Measurements from ENCODE around the gene GEMIN7.

The GEMIN7 gene

DNA sequence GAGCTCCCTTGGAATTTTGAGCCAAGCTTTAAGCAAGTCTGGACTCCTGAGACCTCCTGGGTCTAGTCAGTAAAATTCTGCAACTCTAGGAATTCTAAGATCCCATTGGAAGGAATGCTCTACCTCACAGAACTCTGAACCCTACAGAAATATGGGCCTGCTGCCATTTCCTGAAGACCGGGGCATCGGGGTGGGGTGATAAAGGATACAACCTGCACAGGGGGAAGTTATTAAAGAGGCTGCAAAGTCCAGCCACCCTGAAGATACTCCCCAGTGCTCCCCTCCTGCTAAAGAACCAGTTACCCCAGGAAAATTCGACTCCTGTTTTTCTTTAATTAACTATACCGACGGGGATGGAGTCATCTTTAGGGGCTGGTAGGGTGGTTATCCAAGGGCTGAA lies 11.5 kb downstream of the GEMIN7 start:
- no peak for DNase-seq

DNA sequence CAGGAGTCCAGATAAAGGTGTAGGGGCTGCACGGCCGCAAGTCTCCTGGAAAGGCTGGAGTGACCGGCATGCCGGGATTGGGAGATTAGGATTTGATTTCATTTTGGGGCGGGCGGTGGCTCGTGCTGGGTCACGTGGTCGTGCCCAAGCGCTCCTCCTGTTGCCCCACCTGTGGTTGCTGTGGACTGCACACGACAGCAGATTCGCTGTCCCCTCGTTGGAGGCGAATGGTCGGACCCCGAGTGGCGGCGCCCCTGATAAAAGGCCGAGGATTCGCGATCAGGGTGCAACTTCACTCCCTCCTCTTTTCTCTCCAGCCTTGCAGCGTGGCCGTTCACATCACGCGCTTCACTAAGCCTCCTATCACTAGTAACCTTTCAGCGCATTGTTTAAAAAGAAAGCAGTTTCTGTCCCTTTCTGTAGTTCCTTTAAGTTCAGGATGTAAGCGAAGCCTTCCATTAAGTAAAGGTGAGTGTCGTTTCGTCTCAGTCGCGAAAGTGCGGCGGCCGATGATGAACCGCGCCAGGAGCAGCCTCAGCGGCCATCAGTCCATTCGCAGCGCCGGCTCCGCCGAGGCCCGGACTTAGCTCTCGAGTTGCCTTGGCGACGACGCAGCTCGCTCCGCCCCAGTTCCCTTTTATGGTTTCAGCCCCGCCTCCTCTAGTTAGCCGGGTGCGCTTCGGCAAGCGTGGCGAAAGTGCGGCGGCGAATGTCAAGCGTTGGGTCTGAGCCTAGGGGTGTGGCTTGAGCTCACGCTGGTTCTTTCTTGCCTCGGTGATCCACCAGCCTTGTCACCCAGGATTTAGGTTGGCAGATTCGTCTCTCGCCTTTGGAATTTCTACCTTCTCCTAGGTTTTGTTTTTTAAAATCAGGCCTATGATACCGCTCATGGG lies 12.2 kb downstream of the GEMIN7 start:
- DNase-seq, result peak; percentile 98 to 100 (median 99)

DNA sequence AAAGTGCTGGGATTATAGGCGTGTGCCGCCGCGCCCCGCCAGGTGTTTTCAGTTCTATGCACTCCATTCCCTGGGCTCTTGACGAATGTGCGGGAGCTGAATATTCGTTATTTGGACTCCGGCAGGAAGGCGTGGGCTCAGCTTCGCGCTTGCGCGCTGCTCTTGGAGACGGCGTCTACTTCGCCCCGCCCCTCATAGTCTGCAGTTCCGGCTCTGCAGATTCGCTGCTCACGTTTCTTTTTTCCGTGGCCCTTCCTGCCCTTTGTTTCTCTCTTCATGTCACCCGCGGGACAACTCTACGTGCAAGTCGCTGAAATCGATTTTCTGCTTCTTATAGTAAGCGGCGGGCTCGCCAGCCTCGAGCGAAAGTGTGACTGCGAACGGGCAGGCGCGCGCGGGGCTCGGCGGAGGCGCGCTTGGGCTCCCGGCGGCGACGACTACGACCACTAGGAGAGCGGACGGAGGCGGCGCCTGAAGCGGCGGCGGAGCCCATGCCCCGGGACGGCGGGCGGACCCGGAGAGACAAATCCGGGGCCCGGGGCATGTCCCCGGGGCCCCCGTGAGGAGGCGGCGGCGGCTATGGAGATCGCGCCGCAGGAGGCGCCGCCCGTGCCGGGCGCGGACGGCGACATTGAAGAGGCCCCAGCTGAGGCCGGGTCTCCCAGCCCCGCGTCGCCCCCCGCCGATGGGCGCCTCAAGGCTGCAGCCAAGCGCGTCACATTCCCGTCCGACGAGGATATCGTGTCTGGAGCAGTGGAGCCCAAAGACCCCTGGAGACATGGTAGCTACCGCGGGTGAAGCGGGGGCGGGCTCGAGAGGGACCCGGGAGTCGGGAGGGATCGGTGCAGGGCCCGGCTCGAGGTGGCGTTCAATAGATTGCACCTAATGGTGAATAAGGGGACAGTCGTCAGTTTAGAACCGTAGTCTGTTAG lies 14.0 kb downstream of the GEMIN7 start, which contains the start of gene PPP1R37:
PPP1R37 (plus strand) TSS at position 433 of the 932 bp plus-strand sequence; CDS start at position 580, 147 bp downstream.
- DNase-seq, result peak; percentile 95 to 99 (median 98)

DNA sequence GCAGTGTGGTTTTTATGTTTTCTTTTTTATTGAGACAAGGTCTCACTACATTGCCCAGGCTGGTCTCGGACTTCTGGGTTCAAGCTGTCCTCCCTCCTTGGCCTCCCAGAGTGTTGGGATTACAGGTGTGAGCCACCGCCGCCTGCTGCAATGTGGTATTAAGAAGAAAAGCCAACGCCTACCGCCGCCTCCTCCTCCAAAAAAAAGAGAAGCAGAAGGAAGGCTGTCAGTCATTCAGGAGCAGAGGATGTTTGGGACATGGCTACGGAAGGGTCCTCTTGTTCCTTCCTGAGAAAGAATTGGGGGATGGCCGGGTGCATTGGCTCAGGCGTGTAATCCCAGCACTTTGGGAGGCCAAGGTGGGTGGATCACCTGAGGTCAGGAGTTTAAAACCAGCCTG lies 15.1 kb downstream of the GEMIN7 start:
- no peak for DNase-seq

DNA sequence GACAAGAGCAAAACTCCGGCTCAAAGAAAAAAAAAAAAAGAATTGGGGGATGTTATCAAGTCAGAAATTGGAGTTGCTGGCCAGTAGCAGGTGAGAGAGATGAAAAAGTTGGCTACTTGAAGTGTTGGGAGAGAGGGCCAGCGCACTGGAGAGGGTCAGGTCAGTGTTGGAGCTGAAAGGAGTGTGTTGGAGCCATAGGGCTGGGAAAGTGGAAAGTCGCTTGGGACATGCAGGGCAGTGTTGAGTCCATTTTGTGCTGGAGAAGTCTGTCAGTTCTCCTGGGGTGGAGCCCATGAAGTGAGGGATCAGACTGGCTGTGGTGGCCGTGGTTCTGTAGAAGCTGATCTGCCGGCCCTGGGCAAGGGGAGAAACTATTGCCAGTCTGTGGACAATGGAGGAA lies 15.6 kb downstream of the GEMIN7 start:
- no peak for DNase-seq

- DNase-seq, result no peak
Measured at GRCh38 chr19:45095496-45096413, 16.7 kb downstream of the GEMIN7 start.

DNA sequence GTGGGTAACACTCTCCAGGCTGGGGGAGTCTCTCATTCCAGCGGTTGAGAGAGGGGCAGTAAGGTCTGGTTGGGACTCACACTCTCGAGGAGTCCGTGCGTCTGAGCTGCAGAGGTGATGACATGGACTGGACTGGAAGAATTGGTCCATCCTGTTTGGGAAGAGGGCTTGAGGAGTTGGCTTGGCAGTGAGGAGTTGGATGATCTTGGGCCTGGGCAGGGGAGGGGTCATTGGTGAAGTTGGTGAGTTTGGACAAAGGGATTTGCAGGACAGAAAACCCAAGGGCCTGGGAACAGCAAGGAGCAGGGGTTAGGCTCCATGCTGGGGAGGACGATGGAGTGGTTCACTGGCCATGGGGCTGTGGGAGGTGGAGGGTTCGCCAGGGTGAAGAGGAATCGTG lies 17.6 kb downstream of the GEMIN7 start:
- no peak for DNase-seq

- no peak for DNase-seq
Measured at GRCh38 chr19:45097450-45097775, 18.4 kb downstream of the GEMIN7 start.

DNA sequence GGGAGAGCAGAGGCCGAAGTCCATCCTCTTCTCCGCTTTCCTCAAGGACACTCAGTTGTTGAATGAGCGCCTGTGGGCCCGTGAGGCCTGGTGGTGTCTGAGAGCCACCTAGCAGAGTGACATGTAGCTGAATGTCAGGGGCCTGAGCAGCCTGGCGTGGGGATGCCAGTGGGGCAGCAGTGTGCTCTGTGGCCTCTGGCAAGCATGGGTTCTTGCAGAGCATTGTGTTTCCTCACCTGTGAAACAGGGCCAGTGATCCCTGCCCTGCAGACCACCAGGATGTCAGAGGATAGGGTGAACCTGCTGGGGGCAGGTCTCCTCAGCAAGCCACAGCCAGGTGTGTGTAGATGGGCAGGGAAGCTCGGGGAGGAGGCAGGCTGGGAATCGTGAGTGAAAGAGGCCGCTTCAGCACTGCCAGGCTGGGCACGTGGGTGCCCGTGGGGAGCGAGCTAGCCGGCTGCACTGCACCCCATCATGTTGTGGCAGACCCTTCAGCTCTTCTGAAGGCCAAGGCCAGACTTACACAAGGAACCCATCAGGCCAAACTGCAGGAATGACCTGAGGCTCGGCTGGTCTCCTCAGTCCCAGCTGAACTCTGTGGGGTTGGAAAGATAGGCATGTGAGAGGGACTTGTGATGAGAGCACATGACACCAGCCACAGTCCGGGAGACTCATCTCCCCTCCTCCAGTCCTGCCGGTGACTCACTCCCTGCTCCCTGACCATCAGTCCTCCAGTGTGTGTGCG lies 18.9 kb downstream of the GEMIN7 start:
- no peak for DNase-seq

GRCh38 chr19:45098521-45099466 lies 19.7 kb downstream of the GEMIN7 start:
- DNase-seq, result peak in 1 of 3 experiments; percentile 4

DNA sequence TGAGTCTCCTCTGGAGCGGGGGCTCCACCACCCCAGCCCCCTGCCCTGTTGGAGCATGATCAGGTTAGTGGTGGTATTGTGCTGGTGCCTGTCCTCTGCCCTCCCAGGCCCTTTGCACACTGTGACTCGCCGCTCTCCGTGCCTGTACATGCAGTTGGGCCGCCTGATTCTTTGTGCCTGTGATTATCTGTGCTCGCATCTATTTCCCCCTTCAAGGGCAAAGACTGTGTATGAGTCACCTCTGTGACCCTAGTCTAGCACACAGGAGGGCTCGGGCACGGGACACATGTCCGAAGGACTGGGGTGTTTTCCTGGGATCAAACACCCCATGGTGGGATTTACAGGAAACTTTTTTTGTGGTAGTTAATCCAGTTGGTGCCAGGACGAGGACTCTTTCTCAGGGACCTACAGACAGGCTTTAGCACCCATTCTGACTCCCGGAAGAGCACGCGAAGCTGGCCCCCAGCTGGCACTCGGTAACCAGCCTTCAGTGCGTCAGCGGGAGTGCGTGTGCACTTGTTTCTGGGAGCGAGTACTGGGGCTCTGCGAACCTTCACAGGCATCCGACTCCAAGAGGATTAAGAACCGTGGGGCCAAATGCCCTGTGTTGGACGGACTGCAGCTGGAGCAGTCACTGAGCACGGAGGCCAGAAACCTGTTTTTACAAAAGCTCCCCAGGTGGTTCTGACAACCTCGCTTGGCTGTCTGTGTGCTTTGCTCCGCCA lies 20.6 kb downstream of the GEMIN7 start:
- DNase-seq, result peak in 2 of 3 experiments; percentile 43 to 72

DNA sequence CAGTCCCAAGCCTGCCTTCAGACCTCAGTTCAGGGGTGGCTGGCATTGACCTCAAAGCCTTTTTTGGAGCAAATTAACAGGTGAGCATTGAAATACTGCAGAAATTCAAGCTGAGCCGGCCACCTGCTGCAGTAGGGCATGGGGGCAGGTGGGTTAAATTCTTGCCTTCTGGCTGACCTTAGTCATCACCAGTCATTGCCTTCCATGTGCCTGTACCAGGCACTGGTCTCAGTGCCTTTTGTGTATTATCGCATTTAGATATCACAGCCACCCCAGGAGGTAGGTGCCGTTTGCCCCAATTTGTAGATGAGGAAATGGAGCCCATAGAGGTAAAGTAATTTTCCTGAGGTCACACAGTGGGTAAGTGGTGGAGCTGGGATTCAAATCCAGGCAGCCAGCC lies 21.1 kb downstream of the GEMIN7 start:
- no peak for DNase-seq

DNA sequence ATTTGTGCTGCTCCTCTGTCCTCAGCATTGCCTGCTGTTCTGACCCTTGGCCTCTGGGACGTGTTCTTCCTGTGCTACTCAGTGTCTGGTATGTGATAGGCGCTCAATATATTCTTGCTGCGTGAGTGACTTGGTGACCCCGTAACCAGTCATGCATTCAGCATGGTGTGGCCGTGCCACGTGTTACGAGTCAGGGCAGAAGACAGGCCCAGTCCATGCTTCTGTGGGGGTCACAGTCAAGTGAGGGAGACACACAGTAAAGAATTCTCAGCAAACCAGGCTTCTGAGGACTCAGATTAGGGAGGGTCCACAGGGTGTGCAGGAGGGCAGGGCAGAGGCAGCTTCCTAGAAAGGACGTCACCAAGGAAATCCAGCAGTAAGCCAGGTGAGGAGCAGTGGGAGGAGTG lies 21.8 kb downstream of the GEMIN7 start:
- DNase-seq, result no peak

- DNase-seq, result no peak
Measured at GRCh38 chr19:45101806-45102205, 22.7 kb downstream of the GEMIN7 start.

DNA sequence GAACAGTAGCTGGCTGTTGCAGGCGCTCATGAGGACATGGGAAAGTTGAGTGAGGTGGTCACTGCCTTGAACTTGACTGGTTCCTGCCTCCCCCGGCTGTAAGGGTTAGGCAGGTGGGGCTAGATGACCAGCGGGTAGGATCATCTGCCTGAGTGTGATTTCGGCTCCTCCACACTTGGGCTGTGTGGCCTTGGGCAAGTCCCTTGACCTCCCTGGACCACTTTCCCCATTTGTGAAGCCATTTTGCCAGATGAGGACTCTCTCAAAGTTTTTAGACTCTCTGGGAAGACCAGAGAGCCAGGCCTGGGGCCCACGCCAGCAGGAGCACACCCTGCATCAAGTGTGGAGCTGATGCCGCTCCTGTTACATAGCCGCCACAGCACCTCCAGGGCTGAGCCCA lies 23.4 kb downstream of the GEMIN7 start:
- no peak for DNase-seq

GRCh38 chr19:45103156-45103507 lies 24.1 kb downstream of the GEMIN7 start:
- DNase-seq, result peak in 1 of 3 experiments; percentile 73

DNA sequence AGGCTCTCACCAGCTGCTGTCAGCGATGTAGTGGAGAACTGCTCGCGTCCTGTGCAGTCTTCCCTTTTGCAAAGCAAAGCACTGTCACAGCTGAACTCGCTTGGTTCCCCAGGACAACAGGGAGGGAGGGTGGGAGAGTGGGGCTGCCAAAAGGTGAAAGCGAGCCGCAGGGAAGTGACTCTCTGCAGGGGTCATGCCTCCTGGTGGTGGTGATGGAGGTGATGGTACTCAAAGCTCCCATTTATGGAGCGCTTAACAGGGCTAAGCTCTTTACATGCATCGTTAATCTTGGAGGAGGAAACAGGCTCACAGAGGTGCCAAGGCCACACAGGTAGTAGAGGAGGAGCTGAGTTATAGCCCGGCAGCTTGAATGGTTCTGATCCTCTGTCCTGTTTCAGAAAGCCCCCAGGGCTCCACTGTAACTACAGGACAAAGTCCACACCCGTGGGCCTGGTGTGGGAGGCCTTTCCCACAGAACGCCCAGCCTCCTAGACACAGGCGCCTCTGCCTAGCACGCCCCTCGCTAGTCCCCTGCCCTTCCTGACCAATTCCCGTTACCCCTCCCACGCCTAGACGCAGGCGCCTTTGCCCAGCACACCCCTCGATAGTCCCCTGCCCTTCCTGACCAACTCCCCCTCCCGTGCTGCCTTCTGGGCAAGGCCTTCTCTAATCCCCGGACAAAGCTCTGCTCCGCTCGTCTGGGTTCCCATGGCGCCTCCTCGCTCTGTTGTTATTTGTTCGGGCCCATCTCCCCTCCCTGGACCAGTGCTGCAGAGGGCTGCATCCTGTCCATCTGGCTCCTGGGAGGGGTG lies 24.7 kb downstream of the GEMIN7 start:
- peak; percentile 80 to 93 (median 89) for DNase-seq

DNA sequence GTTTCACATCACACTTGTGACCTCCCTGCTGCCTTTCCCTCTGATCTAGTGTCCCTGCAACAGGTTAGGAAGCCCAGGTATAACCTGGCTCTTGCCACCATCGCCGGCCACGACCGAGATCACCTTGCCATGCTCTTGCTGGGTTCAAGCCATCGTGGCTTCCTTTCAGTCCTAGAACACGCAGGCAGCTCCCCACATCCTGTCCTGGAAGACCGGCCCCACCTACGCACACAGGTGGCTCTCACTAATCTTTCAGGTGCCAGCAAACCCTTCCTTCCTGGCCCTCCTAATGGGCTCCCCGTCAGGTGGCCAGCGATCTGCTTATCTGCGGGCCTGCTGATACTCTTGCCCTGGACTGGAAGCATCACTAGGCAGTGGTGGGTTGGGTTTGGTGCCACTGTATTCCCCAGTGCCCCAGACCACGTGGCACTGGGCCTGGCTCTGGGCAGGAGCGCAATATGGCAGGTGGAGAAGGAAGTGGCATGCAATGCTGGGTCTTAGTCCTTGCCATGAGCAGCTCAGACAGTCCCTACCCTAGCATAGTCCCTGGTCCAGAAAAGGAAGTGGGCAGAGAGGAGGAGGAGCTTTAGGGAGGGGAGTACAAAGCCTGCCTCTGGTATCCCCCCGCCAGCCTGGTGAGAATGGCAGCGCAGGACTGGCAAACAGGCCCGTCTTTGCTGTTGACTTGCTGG lies 25.7 kb downstream of the GEMIN7 start:
- peak in 1 of 3 experiments; percentile 4 for DNase-seq
